ENCODE measurements around the gene CCM2.

The CCM2 gene

DNA sequence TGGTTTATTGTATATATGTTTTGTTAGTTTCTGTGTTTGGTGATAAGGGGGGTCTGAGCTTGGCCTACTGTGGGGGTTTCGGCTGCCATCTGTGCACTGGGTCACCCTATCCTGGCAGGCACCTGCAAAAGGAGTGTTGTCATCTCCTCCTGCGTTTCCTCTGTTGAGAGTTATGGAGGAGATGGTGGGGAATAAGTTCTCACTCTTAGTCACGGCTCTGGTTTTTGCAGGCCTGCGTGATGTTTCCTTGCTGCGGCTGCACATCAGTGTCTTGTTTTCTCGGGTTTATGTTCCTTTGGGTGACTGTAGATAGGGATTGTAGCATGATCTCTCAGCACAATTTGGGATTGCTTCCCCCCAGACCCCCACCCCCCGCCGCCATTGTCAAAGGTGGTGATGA, 36.8 kb downstream of the CCM2 start:
- DNase-seq: no peak

DNA sequence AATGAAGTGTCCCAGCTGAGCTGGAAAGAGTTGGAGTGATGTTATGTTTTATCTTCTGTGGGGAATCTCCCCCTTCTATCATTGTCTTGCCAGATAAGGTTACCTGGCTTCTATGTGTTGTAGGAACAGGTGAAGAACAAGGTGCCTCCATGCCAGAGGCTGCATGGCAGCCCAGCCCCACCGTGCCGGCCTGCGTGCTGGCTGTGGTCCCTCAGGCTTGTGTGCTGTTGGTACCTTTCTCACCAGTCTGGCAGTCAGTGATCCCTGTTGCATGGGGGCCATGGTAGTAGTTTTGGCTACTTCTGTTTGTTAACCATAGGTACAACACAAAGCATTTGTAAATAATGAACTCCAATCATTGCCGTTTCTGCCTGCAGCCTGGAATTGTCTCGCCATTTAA, 37.9 kb downstream of the CCM2 start:
- no peak for DNase-seq

DNA sequence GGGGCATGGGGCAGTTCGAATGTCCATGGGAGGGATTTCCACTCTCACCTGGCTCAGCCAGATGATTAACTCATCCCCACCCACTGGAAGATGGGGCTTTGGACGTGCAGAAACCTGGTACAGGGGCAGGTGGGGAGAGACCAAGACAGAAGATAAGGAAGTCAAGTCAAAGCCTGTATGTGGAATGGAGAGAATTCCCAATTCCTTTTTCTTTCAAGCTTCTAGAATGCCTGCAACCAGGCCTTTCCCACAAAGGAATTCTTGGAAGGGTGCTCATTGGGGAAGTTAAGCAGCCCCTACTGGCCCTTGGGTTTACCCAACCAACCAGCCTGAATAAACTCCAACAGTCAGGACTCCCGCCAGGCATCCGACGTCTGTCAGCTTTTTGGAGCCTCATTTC, 39.1 kb downstream of the CCM2 start:
- no peak for DNase-seq

DNA sequence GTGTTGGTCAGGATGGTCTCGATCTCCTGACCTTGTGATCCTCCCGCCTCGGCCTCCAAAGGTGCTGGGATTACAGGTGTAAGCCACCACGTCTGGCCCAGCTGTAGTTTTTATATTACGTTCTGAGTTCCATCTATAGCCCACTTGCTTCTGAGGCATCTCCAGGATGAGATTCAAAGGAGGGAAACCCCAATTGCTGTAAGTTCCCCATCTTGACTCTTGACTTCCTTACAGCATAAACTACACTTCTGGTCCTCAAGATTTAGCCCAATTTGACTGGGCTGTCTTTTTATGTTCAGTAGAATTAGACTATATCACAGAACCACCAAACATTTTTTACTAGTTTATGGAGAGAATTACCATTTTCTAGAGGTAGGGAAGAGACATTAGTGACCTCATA, 44.3 kb downstream of the CCM2 start:
- no peak for DNase-seq

DNA sequence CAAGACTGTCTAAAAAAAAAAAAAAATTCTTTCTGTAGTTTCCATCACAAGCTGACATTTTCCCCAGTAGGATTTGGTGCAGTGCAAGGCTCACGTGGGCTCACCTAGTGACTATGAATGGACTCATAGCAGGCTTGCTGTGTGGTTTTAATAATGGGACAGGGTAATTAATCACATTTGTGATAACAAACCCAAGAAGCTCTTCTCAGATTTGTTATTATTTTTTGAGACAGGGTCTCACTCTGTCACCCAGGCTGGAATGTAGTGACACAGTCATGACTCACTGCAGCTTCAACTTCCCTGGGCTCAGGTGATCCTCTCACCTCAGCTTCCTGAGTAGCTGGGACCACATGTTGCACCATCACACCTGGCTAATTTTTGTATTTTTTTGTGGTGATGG, 48.7 kb downstream of the CCM2 start:
- no peak for DNase-seq

DNA sequence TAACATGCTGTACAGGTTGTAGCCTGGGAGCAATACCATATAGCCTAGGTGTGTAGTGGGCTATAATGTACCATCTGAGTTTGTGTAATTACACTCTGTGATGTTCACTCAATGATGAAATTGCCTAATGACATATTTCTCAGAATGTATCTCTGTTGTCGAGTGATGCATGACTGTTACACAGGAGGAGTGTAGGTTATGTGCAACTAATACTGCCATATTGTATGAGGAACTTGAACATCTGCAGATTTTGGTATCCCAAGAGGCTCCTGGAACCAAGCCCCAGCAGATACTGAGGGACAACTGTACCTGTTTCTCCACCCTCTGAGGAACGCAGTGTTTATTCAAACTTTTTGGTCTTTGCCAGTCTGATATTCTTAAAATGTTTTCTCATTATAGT, 50.2 kb downstream of the CCM2 start:
- no peak for DNase-seq

DNA sequence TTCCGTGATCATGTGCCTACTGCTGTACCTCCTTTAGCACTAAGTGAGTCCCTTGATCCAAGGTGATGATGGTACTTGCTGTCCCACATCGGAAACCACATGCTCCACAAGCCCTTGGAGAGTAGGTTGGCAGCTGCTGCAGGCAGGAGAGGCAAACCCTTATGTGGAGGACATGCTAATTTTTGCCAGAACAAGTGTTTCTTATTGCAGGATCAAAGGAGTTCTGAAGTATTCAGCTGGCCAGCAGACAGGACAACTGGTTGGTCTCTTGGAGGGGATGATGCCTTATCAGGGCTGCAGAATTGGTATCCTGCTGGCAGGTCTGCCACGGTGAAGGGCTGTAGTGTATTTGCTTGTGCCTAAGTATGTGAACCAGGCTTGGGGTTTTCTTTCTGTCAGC, 52.0 kb downstream of the CCM2 start:
- peak; percentile 50 for DNase-seq

DNA sequence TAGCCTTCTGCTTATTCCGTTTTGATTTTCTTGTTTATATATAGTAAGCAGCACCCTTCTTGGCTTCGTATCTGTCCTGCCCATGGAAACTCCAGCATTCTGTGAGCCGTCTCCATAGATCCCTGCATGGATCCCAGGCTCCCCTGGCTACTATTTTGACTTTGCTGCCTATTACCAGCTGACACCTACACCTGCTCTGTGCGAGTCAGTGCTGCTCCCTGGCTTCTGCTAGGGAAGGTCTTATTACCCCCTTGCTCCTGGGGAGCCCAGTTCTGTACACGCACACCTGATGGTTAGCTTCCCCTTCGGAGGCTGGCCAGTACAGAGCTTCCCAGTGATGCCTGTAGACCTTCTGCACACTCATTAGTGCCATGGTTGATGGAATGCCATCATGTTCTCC, 53.4 kb downstream of the CCM2 start:
- no peak for DNase-seq

DNA sequence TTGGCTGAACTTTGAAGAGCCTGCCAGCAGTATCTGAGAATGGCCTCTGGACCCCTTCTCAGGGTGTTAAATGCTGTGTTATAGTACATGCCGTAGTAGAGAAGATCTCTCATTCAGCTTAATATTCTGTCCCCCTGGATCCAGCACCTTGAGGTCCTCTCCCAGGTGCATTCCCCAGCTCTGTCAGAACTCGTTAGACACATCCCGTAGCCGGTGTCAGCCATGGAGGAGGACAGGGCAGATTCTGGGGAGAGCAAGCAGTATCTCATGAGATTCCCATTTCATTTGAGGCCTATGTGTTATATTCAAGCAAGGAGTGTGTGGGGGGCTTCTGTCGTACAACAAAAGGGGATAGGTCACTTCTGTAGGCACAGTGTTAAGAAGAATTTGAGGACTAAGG, 53.9 kb downstream of the CCM2 start:
- DNase-seq: no peak

DNA sequence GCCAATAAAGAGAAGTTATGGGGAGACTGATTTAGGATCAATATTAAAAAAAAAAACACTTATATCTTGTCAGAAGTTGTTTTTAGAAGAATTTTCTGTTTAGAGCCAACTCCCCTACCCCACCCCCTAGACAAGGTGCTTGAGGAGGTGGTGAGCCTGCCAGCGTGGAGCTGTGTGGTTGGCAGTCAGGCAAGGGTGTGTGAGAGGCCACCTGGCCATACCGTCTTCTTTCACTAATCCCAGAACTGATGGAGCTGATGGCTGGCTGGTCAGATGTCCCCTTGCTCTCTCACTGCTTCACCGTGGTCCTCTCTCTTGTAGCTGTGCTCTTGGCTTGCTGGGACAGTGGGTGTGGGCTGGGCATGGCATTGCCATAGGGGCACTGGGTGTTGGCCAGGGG, 54.4 kb downstream of the CCM2 start:
- no peak for DNase-seq

DNA sequence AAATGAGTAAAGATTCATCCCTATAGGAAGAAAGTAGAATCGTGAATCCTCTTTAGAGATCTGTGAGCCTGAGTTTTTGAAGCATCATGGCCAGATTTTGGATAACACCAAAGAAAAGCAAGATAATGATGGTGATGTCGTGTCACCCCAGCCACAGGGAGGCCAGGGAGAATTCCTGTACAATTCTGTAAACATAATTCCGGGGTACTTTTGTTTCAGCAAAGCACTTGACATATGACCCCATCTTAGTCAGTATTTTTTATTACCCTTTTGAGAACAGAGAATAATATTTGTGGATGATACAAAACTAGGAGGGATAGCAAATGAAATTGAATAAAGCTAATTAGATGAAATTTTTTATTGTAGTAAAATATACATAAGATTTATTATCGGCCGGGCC, 55.0 kb downstream of the CCM2 start:
- no peak for DNase-seq

DNA sequence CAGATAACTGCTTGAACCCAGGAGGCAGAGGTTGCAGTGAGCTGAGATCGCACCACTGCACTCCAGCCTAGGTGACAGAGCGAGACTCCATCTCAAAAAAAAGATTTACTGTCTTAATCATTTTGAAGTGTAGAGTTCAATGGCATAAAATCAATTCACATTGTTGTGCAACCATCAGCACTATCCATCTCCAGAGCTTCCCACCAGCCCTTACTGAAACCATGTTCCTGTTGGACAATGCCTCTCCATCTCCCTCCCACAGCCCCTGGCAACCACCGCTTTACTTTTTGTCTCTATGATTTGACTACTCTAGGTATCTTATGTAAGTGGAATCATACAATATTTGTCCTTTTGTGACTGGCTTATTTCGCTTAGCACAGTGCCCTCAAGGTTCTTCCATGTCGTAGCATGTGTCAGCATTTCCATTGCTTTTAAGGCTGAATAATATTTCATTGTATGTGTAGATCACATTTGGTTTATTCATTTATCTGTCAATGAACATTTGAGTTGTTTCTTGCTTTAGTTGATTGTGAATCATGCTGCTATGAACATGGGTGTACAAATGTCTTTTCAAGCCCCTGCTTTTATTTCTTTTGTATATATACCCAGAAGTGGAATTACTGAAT, 55.7 kb downstream of the CCM2 start:
- DNase-seq: no peak

DNA sequence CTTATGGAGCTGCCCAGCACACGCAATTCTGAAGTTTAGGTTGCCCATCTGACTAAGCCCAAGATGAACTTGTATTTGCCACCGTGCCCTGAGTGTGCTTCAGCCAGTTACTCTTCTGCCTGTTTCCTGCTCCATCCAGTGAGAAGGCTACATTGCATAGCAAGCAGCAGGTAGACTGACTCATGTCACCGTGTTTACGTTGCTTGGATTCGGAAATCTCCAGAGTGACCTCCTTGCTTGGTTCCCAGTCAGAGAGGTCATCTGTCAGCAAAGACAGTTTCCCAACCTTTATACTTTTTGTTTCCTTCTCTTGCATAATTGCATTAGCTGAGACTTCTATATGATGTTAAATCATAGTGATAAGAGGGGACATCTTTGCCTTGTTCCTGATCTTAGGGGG, 57.9 kb downstream of the CCM2 start:
- DNase-seq: no peak

DNA sequence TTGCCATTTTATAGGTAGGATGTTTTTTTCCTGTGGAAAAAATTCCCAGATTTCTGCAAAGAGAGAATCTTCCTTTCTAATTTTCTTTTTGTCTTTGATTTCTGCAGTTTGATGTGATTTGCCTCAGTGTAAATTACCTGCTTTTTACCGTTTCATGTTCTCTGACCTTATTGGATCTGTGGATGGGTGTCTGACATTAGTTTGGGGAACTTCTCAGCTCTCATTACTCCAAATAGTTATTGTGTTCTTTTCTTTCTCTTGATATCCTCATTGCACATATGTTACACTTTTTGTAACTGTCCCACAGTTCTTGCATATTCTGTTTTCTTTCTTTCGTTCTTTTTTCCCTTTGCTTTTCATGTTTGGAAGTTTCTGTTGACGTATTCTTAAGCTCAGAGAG, 60.3 kb downstream of the CCM2 start:
- DNase-seq: no peak

DNA sequence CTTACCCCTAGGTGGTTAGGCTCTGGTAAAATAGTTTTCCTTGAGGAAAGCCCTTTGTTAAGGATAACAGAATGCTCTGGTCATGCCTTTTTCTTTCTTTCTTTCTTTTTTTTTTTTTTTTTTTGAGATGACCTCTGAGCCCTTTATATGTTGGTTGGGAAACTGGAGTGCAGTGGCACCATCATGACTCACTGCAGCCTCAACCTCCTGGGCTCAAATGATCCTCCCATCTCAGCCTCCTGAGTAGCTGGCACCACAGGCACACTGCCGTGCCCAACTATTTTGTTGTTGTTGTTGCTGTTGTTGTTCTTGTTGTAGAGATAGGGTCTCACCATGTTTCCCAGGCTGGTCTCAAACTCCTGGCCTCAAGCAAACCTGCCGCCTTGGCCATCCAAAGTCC, 61.4 kb downstream of the CCM2 start:
- DNase-seq: no peak

DNA sequence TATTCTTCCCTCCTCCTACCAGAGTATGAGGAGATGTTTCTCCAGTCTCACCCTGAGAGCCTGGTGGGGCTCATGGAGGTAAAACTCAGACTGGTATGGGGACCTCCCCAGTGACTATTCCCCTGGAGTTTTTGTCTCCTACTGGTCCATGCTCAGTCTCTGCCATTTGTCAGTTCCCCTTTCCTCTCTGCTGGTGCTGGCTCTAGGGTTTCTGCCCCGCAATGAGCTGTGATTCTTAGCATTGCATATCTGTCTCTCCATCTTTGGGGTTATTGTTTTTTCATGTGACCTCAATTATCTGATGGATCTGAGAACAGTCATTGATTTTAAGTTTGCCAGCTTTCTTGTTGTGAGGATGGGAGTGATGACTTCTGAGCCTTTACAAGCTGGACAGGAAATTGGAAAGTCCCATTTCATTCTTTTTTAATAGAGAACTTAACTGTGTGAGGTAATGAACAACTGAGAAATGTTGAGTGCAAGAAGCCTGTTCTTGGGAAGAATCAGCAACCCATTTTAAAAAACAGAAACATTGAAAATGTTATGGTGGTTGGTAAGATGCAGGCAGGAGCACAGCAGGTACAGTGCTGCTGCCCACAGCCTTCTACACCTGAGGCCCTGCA, 61.9 kb downstream of the CCM2 start:
- DNase-seq: no peak

DNA sequence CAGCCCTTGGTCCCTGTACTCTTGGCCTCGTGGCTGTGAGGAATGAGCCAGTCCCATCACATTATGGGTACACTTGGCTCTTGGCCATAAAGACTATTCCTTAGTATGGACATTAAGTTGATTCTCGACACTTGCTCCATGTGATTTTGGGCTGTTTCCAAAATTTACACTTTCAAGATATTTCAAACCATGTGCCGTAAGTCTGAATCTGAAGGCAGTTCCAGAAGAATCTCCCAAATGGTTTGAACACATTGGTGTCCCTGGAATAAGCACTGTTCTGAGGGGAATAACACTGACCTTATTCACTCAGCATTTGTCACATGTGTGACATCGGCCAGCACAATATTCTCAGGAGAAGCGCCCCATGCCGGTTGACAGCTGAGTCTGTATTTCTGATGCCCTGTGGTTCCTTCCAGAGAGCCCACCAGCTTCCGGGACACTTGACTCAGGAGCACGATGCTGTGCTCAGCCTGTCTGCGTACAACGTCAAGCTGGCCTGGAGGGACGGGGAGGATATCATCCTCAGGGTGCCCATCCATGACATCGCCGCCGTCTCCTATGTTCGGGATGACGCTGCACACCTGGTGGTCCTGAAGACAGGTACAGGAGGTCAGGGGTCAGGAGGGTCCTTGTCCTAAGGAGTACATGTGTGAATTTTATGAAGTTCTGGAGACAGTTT, 64.2 kb downstream of the CCM2 start:
- no peak for DNase-seq

DNA sequence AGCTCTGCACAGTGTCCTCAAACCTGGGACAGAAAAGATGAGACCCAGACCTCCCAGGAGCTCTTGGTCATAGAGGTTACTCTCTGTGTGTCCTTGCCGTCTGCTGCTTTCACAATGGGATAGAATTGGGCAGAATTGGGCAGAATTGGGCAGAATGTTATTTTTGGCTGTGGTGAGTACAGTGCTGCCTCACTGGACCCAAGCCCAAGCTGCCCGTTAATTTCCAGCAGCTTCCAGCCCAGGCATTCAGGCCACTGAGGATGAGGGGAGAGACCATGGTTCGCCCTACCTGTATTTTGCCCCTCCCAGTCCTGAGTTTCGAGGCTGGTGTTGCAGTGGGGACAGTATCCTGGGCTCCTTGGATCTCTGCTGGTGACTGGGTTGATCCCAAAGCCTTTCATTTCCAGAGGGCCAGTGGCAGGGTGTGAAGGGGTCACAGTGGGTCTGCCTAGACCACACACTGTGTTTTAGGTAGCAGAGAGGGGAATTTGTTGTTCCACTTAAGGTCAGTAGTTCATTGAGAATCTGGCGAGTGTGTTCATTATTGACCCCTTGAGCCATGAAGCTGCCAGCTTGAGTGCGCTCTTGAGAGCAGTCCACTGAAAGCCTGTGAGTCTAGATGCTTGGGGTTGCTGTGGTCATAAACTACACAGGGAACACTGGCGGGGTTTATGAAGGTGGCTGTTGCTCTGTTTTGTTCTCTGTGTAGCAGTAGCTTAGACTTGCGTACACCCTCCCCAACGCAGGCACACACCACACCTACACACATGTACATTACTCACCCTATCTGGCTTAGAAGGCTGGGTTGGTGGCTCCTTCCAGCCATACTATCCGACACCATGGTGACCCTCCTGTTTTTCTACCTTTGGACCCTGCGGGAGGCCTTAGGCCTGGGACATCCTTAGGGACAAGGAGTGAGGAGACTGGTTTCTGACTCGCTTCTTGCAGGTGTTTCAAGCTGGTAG, 65.3 kb downstream of the CCM2 start:
- DNase-seq: no peak

DNA sequence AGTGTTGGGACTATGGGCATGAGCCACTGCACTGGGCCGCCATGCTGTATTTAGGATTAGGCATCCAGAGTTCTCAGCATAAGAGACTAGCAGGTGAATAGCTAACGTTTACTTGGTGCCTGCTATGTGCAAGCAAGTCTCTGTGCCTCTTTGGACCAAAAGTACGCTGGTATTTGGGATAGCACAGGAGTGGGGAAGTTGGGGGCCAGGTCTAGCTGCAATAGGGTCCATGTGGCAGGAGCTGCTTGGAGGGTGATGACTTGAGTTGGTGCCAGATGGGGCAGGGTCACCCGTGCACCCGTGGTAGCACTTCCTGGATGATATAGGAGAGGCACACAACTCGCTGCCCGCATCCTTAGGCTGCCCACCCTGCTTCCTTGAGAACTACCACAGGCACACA, 66.4 kb downstream of the CCM2 start:
- DNase-seq: no peak

DNA sequence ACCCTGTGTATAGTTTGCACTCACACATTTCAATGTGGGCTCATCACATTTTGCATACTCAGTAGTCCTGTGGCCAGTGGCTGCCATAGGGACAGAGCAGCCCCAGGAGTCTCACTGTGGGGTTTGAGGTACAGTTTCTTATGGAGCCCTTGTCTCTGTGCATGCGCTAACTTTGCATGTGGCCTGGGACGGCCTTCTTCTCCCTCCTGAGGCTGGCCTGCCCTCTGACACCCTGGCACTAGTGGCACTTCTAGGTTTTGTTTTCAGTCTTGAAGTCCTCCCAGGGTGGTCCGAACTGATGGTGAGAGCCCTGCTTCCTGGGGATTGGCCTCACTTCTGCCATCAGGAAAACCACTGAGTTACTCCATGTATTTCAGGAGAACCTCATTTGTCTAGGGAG, 67.6 kb downstream of the CCM2 start:
- DNase-seq: no peak

DNA sequence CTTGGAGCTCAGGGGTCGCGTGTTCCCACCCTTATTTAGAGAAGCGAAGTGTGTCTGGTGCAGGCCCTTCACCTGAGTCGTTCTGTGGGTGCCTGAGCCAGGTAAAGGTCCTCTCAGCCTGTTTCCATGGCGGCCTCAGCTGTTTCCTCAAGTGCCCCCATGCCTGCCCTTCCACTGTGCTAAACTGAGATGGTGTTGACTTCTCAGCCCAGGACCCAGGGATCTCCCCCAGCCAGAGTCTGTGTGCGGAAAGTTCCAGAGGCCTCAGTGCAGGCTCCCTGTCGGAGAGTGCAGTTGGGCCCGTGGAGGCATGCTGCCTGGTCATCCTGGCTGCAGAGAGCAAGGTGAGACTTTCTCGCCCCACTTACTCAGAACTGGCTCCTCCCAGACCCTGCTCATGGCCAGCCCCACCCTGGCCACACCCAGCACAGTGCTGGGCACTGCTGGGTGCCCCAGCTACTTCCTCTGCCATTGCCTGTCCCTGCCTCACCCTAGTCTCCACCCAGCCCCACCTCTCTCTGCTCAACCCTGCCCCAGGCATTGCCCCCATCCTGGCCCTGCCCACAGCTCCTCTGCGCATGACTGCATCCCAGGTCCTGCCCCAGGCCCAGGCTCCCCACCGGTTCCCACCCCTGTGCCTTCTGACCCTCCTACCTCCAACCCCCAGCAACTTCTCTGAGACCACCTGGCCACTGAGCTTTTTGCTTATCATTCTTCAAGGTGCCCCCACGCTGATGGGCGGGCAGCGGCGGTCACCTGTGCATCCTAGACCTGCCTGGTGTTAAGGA, 68.4 kb downstream of the CCM2 start:
- no peak for DNase-seq

DNA sequence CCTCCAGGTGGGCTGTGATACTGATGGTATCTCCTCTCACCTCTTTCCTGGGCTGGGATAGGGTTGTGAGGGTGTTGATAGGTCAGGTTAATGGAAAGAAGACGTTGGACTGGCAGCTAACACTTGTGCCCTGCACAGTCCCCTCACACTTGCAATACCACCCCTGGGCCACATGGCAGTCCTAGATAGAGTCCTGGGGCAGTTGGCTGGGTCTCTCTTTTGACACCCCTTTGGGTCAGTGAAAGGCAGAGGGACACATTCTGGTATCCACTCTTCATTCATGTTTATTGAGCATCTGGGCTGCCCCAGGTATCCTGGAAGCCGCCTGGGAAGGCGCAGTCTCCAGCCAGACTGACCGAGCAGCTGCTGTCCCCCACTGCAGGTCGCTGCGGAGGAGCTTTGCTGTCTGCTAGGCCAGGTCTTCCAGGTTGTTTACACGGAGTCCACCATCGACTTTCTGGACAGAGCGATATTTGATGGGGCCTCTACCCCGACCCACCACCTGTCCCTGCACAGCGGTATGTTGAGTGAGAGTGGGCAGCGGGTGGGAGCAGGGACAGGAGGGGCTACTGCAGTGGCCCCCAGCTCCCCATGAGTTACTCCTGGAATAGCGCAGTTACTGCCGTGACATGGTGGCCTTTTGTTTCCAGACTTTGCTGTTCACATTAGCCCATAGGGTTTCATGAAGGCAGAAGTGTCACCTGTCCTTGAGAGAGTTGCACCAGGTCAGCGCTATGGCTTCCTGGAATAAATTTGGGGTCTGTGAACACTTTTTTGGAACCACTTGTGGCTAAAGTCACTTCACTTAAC, 69.6 kb downstream of the CCM2 start:
- no peak for DNase-seq

Measured in NCI-H2029 (cell line).